IMR-90 (cell line): ENCODE measurements around the gene KLHL8. TPM values are rescaled to one million over a fixed set of nuclear protein-coding genes. Genes with fewer than 3 reads are reported as not detected.

Experiments
- ATAC-seq: fragments of 200-7000 bp; cut with Tn5 transposase; 2 replicates; pipeline ENCODE4 v1.9.1; 2020; ENCODE audit warnings: low read depth, mild to moderate bottlenecking, moderate library complexity
- BruUV-seq: library from RNA; stranded (reverse); fragments of 400-500 nt; replicated peaks from 2 replicates; lab custom pipeline; 2021; lab: Mats Ljungman, UMichigan
- CTCF ChIA-PET: fragments of 300-600 bp; formaldehyde crosslinking; extraction: SDS; loops from one replicate; lab custom pipeline; 2021; ENCODE audit warnings: antibody characterized with exemption; lab: Yijun Ruan, JAX
- POLR2A ChIA-PET: fragments of 300-600 bp; sonication (Branson Sonifier 250); formaldehyde crosslinking; loops from one replicate; lab custom pipeline; 2022; ENCODE audit warnings: antibody characterized with exemption; ENCODE audit not compliant: unreplicated experiment; lab: Charles Lee
- DNase-seq: peaks from one replicate; pipeline ENCODE4 v3.0.0; 2013
- H2AFZ ChIP-seq: replicated peaks from 2 replicates; pipeline ENCODE3; 2013; ENCODE audit warnings: low read length, mild to moderate bottlenecking; ENCODE audit not compliant: poor library complexity
- H2AK5ac ChIP-seq: 2 replicates; pipeline ENCODE4 v1.6.1; 2013; ENCODE audit warnings: low read depth, low read length, inconsistent platforms
- H2AK9ac ChIP-seq: replicated peaks from 2 replicates; pipeline ENCODE3; 2013; ENCODE audit warnings: mild to moderate bottlenecking, low read depth, low read length, moderate library complexity; ENCODE audit not compliant: poor library complexity
- H2BK120ac ChIP-seq: 2 replicates; pipeline ENCODE4 v1.6.1; 2013; ENCODE audit warnings: low read depth, low read length, inconsistent platforms
- H2BK15ac ChIP-seq: 3 replicates; pipeline ENCODE4 v1.6.1; 2013; ENCODE audit warnings: low read depth, low read length, inconsistent platforms
- H2BK20ac ChIP-seq: 2 replicates; pipeline ENCODE4 v1.6.1; 2013; ENCODE audit warnings: low read depth, mild to moderate bottlenecking, inconsistent platforms, low read length, moderate library complexity
- H2BK5ac ChIP-seq: 2 replicates; pipeline ENCODE4 v1.6.1; 2013; ENCODE audit warnings: mild to moderate bottlenecking, low read depth, low read length, inconsistent platforms; ENCODE audit not compliant: poor library complexity, severe bottlenecking
- H3K14ac ChIP-seq: replicated peaks from 2 replicates; pipeline ENCODE4 v1.6.1; 2013; ENCODE audit warnings: low read depth, low read length, inconsistent platforms
- H3K18ac ChIP-seq: 2 replicates; pipeline ENCODE4 v1.6.1; 2013; ENCODE audit warnings: low read depth, low read length, control low read depth
- H3K23ac ChIP-seq: 2 replicates; pipeline ENCODE4 v1.6.1; 2013; ENCODE audit warnings: low read depth, low read length, inconsistent platforms
- H3K27ac ChIP-seq: 2 replicates; pipeline ENCODE4 v1.5.1; 2013; ENCODE audit warnings: mild to moderate bottlenecking, control low read depth, low read length; ENCODE audit not compliant: insufficient read depth
- H3K27me3 ChIP-seq: 2 replicates; pipeline ENCODE4 v1.6.1; 2013; ENCODE audit warnings: low read length; ENCODE audit not compliant: control insufficient read depth, insufficient read depth
- H3K36me3 ChIP-seq: 2 replicates; pipeline ENCODE4 v1.6.1; 2013; ENCODE audit warnings: low read length, mixed read lengths; ENCODE audit not compliant: control insufficient read depth, insufficient read depth
- H3K4ac ChIP-seq: 2 replicates; pipeline ENCODE4 v1.6.1; 2013; ENCODE audit warnings: low read depth, low read length, inconsistent platforms
- H3K4me1 ChIP-seq: 2 replicates; pipeline ENCODE4 v1.6.1; 2013; ENCODE audit warnings: low read length, mixed read lengths; ENCODE audit not compliant: control insufficient read depth, insufficient read depth
- H3K4me2 ChIP-seq: 2 replicates; pipeline ENCODE4 v1.6.1; 2013; ENCODE audit warnings: low read depth, mild to moderate bottlenecking, control low read depth, low read length, moderate library complexity
- H3K4me3 ChIP-seq: 2 replicates; pipeline ENCODE4 v1.5.1; 2013; ENCODE audit warnings: low read depth, mild to moderate bottlenecking, control low read depth, low read length, moderate library complexity; ENCODE audit not compliant: insufficient read depth
- H3K56ac ChIP-seq: 2 replicates; pipeline ENCODE4 v1.6.1; 2013; ENCODE audit warnings: low read length, inconsistent platforms; ENCODE audit not compliant: insufficient read depth; ENCODE audit errors: extremely low read depth
- H3K79me1 ChIP-seq, 2 experiments: 2 replicates each; pipeline ENCODE4 v1.6.1; 2013; ENCODE audit warnings: low read length in 2 of 2, inconsistent platforms in 1 of 2, low read depth in 1 of 2
- H3K9ac ChIP-seq: 2 replicates; pipeline ENCODE4 v1.6.1; 2013; ENCODE audit warnings: low read depth, low read length, control low read depth
- H3K9me1 ChIP-seq: 2 replicates; pipeline ENCODE4 v1.6.1; 2013; ENCODE audit warnings: low read length, inconsistent platforms; ENCODE audit not compliant: insufficient read depth
- H3K9me3 ChIP-seq: 2 replicates; pipeline ENCODE4 v1.6.1; 2013; ENCODE audit warnings: low read length; ENCODE audit not compliant: control insufficient read depth, insufficient read depth
- H4K20me1 ChIP-seq: 2 replicates; pipeline ENCODE4 v1.6.1; 2013; ENCODE audit warnings: low read length, inconsistent platforms; ENCODE audit not compliant: insufficient read depth
- H4K5ac ChIP-seq: 2 replicates; pipeline ENCODE4 v1.6.1; 2013; ENCODE audit warnings: mild to moderate bottlenecking, low read depth, low read length, control low read depth
- H4K8ac ChIP-seq, 2 experiments: 2 replicates each; pipeline ENCODE4 v1.6.1; 2013; ENCODE audit warnings: low read depth in 2 of 2, low read length in 2 of 2, control low read depth in 1 of 2, inconsistent platforms in 1 of 2
- H4K91ac ChIP-seq: 2 replicates; pipeline ENCODE4 v1.6.1; 2013; ENCODE audit warnings: low read depth, low read length, inconsistent platforms; ENCODE audit not compliant: insufficient read depth
- BHLHE40 ChIP-seq: fragments of 150-350 bp; IDR thresholded peaks from 2 replicates; pipeline ENCODE4 v1.6.1; 2016; ENCODE audit warnings: mild to moderate bottlenecking, low read depth, low read length
- CEBPB ChIP-seq: IDR thresholded peaks from 2 replicates; pipeline ENCODE4 v1.6.1; 2012; ENCODE audit warnings: low read depth, low read length, improper control_type of control experiment
- FOS ChIP-seq: fragments of 150-350 bp; IDR thresholded peaks from 2 replicates; pipeline ENCODE4 v1.6.1; 2016; ENCODE audit warnings: low read depth, low read length
- MAFK ChIP-seq: IDR thresholded peaks from 2 replicates; pipeline ENCODE4 v1.6.1; 2012; ENCODE audit warnings: low read depth, low read length, improper control_type of control experiment
- MAZ ChIP-seq: IDR thresholded peaks from 2 replicates; pipeline ENCODE4 v1.6.1; 2012; ENCODE audit warnings: low read depth, mild to moderate bottlenecking, low read length, improper control_type of control experiment, moderate library complexity, borderline replicate concordance
- MXI1 ChIP-seq: IDR thresholded peaks from 2 replicates; pipeline ENCODE4 v1.6.1; 2012; ENCODE audit warnings: low read depth, mild to moderate bottlenecking, low read length, moderate library complexity, borderline replicate concordance
- NFE2L2 ChIP-seq: fragments of 150-350 bp; IDR thresholded peaks from 2 replicates; pipeline ENCODE4 v1.6.1; 2016; ENCODE audit warnings: low read depth, mild to moderate bottlenecking, low read length
- RAD21 ChIP-seq: IDR thresholded peaks from 2 replicates; pipeline ENCODE4 v1.6.1; 2012; ENCODE audit warnings: low read length, improper control_type of control experiment
- RFX5 ChIP-seq: IDR thresholded peaks from 2 replicates; pipeline ENCODE4 v1.8.0; 2012; ENCODE audit warnings: low read depth, mild to moderate bottlenecking, low read length, moderate library complexity
- SMC3 ChIP-seq: fragments of 150-350 bp; IDR thresholded peaks from 2 replicates; pipeline ENCODE4 v1.6.1; 2016; ENCODE audit warnings: low read depth, mild to moderate bottlenecking, antibody characterized with exemption, low read length, moderate library complexity
- WGBS, 2 experiments: methylation state at CpG; one replicate each; pipeline versions ENCODE4 v1.1.5 to v1.1.7; 2013; ENCODE audit warnings: missing lambda C conversion rate in 2 of 2; ENCODE audit not compliant: insufficient read length in 1 of 2; ENCODE audit errors: extremely low coverage in 2 of 2; 5-methylcytosine and 5-hydroxymethylcytosine counted together
- dilution Hi-C: fragments of 300-500 bp; cut with HindIII; formaldehyde crosslinking; loops from one replicate; pipeline ENCODE4 v1.14.3; 2018; ENCODE audit warnings: low sequenced_read_pairs; ENCODE audit not compliant: unreplicated experiment
- in situ Hi-C: fragments of 300-500 bp; cut with MboI; formaldehyde crosslinking; loops from 3 replicates; pipeline ENCODE4 v1.14.3; 2019; ENCODE audit warnings: low sequenced_read_pairs, inconsistent platforms, mixed read lengths
- intact Hi-C: fragments of 100-400 bp; cut with micrococcal nuclease; formaldehyde crosslinking; loops from 2 replicates; pipeline ENCODE4 v1.10.0; 2022
- polyA plus RNA-seq, 3 experiments: library from polyadenylated mRNA; depleted of rRNA; stranded (reverse); fragments of >200 nt; gene quantifications; 2 replicates each; pipeline ENCODE4 v1.2.3, GENCODE V29; 2012; ENCODE audit warnings: low replicate concordance in 1 of 3
- total RNA-seq: library from RNA; depleted of rRNA; stranded (reverse); fragments of >200 nt; gene quantifications from 2 replicates; pipeline ENCODE4 v1.2.3, GENCODE V29; 2012
- TF ChIP-seq, protein P1 (sequence below): fragments of 150-350 bp; IDR thresholded peaks from 2 replicates; pipeline ENCODE4 v1.6.1; 2017; ENCODE audit warnings: mild to moderate bottlenecking, antibody characterized with exemption, low read length, low read depth
- TF ChIP-seq, protein P2 (sequence below): fragments of 150-350 bp; IDR thresholded peaks from 2 replicates; pipeline ENCODE4 v1.6.1; 2016; ENCODE audit warnings: low read depth, mild to moderate bottlenecking, low read length, moderate library complexity, borderline replicate concordance
- TF ChIP-seq, protein P3 (sequence below): conservative IDR thresholded peaks from 2 replicates; pipeline ENCODE4 v1.5.1; 2012; ENCODE audit warnings: mild to moderate bottlenecking, low read depth, low read length, improper control_type of control experiment

KLHL8 gene
- total and polyA plus RNA-seq, 2 of the 4 experiments (the other 2 are of a cell fraction): 3.1 to 9.5 TPM

DNA sequence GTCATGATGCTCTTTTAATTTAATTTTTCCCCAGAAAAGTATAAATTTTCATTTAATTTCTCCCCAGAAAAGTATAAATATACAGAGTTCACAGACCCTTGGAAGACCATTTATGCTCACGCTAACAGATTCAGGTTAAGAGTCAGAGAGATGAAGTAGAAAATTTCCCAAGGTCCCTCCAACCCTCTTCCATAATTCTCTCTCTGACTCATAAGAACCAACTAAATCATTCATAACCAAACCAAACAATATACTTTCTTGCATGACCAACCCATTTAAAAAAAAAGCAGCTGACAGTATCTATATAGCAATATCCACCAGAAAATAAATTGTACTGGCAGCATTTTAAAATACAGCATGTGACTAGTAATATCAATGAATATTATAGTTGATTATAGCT, 3.9 kb downstream of the KLHL8 start:
- no peaks in the 10 kb centered on the region; the same call in 1 of the 2 replicates for H4K20me1 ChIP-seq
- no peak overlapping the region for H2AFZ ChIP-seq
- ChIA-PET POLR2A (no interaction called here), CTCF (interaction anchor here (0.6 kb wide), 1 partner anchor 256 kb away, joined by 3 read pairs; no protein-coding TSS in a partner anchor)
- H2BK120ac ChIP-seq: no peak overlapping the region
- H3K9me1 ChIP-seq: peaks cover 3% of the 10 kb centered on the region; the same call in 1 of the 2 replicates
- no peak overlapping the region for H2BK20ac ChIP-seq
- H3K79me1 ChIP-seq: peaks cover 28 to 44% of the 10 kb centered on the region in 2 experiments
- no peak overlapping the region for H2AK5ac ChIP-seq
- TF ChIP-seq MXI1 (no peak), MAFK (no peak), NFE2L2 (no peak), FOS (no peak), RAD21 (no peak), BHLHE40 (no peak), SMC3 (no peak), RFX5 (no peak), MAZ (no peak), CEBPB (no peak)
- TF ChIP-seq, protein P1, sequence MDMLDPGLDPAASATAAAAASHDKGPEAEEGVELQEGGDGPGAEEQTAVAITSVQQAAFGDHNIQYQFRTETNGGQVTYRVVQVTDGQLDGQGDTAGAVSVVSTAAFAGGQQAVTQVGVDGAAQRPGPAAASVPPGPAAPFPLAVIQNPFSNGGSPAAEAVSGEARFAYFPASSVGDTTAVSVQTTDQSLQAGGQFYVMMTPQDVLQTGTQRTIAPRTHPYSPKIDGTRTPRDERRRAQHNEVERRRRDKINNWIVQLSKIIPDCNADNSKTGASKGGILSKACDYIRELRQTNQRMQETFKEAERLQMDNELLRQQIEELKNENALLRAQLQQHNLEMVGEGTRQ: no peak
- TF ChIP-seq, protein P2, sequence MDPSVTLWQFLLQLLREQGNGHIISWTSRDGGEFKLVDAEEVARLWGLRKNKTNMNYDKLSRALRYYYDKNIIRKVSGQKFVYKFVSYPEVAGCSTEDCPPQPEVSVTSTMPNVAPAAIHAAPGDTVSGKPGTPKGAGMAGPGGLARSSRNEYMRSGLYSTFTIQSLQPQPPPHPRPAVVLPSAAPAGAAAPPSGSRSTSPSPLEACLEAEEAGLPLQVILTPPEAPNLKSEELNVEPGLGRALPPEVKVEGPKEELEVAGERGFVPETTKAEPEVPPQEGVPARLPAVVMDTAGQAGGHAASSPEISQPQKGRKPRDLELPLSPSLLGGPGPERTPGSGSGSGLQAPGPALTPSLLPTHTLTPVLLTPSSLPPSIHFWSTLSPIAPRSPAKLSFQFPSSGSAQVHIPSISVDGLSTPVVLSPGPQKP: no peak
- TF ChIP-seq, protein P3, sequence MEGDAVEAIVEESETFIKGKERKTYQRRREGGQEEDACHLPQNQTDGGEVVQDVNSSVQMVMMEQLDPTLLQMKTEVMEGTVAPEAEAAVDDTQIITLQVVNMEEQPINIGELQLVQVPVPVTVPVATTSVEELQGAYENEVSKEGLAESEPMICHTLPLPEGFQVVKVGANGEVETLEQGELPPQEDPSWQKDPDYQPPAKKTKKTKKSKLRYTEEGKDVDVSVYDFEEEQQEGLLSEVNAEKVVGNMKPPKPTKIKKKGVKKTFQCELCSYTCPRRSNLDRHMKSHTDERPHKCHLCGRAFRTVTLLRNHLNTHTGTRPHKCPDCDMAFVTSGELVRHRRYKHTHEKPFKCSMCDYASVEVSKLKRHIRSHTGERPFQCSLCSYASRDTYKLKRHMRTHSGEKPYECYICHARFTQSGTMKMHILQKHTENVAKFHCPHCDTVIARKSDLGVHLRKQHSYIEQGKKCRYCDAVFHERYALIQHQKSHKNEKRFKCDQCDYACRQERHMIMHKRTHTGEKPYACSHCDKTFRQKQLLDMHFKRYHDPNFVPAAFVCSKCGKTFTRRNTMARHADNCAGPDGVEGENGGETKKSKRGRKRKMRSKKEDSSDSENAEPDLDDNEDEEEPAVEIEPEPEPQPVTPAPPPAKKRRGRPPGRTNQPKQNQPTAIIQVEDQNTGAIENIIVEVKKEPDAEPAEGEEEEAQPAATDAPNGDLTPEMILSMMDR: no peak
- in situ Hi-C loops (no loop called here), dilution Hi-C loops (no loop called here), intact Hi-C loops (loop anchor here (5.0 kb wide), 1 partner anchor 64 kb away; no protein-coding TSS in a partner anchor)
- H3K9ac ChIP-seq: no peak overlapping the region
- H3K18ac ChIP-seq: no peak overlapping the region
- H3K4me3 ChIP-seq: no peak overlapping the region
- H3K4me2 ChIP-seq: no peak overlapping the region
- H3K23ac ChIP-seq: no peak overlapping the region
- ATAC-seq (no peak), DNase-seq (no peak)
- H3K4me1 ChIP-seq: peaks cover 6% of the 10 kb centered on the region
- H4K91ac ChIP-seq: no peak overlapping the region
- no peak overlapping the region for H3K56ac ChIP-seq
- H2BK5ac ChIP-seq: no peak overlapping the region
- H3K9me3 ChIP-seq: no peaks in the 10 kb centered on the region
- BruUV-seq: no TSS peak
- no CpG with 5 or more reads among the region's 1 CpG for WGBS, 2 experiments
- no peak overlapping the region for H2AK9ac ChIP-seq
- no peaks in the 10 kb centered on the region for H3K27me3 ChIP-seq
- no peak overlapping the region for H3K14ac ChIP-seq
- no peak overlapping the region for H4K5ac ChIP-seq
- no peak overlapping the region for H2BK15ac ChIP-seq
- no peak overlapping the region for H3K27ac ChIP-seq
- H3K4ac ChIP-seq: no peak overlapping the region
- H3K36me3 ChIP-seq: no peaks in the 10 kb centered on the region
- H4K8ac ChIP-seq: no peak overlapping the region
